NK-92 (cell line): ENCODE measurements around the gene ARHGAP28.
"Not testable (repeated sequence)": the region's sequence is repeated elsewhere in the genome, so short reads cannot be mapped to it uniquely, and the experiment has no call there.

Experiments
- DNase-seq: peaks from one replicate; lab custom pipeline; 2025; ENCODE audit not compliant: unreplicated experiment; lab: John Stamatoyannopoulos, UW

The ARHGAP28 gene

GRCh38 chr18:6814882-6815425 lies 85.4 kb downstream of the ARHGAP28 start:
- no peak for DNase-seq

- DNase-seq, result no peak
These were observed 86.6 kb downstream of the ARHGAP28 start for GRCh38 chr18:6816154-6816553.

GRCh38 chr18:6819332-6819731 lies 89.8 kb downstream of the ARHGAP28 start:
- no peak for DNase-seq

- DNase-seq, result no peak
These were observed 90.8 kb downstream of the ARHGAP28 start for GRCh38 chr18:6820314-6820713.

GRCh38 chr18:6821356-6821755 lies 91.8 kb downstream of the ARHGAP28 start:
- DNase-seq, result no peak

GRCh38 chr18:6827161-6827560 lies 97.6 kb downstream of the ARHGAP28 start:
- DNase-seq, result not testable (repeated sequence)

- not testable (repeated sequence) for DNase-seq
These were observed 98.0 kb downstream of the ARHGAP28 start for GRCh38 chr18:6827566-6827965.

- no peak for DNase-seq
These were observed 101.4 kb downstream of the ARHGAP28 start for GRCh38 chr18:6830916-6831315.

GRCh38 chr18:6835345-6835744 lies 105.8 kb downstream of the ARHGAP28 start:
- DNase-seq, result no peak

GRCh38 chr18:6836331-6836730 lies 106.8 kb downstream of the ARHGAP28 start:
- DNase-seq, result no peak

GRCh38 chr18:6837904-6838303 lies 108.4 kb downstream of the ARHGAP28 start:
- no peak for DNase-seq

GRCh38 chr18:6842081-6842480 lies 112.6 kb downstream of the ARHGAP28 start:
- no peak for DNase-seq

GRCh38 chr18:6843308-6843707 lies 113.8 kb downstream of the ARHGAP28 start:
- no peak for DNase-seq

GRCh38 chr18:6845521-6845920 lies 116.0 kb downstream of the ARHGAP28 start:
- DNase-seq, result not testable (repeated sequence)

GRCh38 chr18:6850396-6850795 lies 120.9 kb downstream of the ARHGAP28 start:
- no peak for DNase-seq

GRCh38 chr18:6851480-6851879 lies 122.0 kb downstream of the ARHGAP28 start:
- no peak for DNase-seq

GRCh38 chr18:6854811-6855210 lies 125.3 kb downstream of the ARHGAP28 start:
- no peak for DNase-seq

GRCh38 chr18:6855767-6856166 lies 126.3 kb downstream of the ARHGAP28 start:
- DNase-seq, result no peak

- no peak for DNase-seq
These were observed 127.8 kb downstream of the ARHGAP28 start for GRCh38 chr18:6857300-6857699.

GRCh38 chr18:6859676-6860422 lies 130.3 kb downstream of the ARHGAP28 start:
- DNase-seq, result no peak

GRCh38 chr18:6860804-6861448 lies 131.4 kb downstream of the ARHGAP28 start:
- DNase-seq, result no peak

- no peak for DNase-seq
These were observed 135.7 kb downstream of the ARHGAP28 start for GRCh38 chr18:6865251-6865650.
